Endometrial microvascular endothelial cells (primary cell): ENCODE results near the gene OR1F1. TPM values are rescaled to one million over a fixed set of nuclear protein-coding genes. Genes with fewer than 3 reads are reported as not detected.

Experiments used
- in situ Hi-C: cut with HindIII; loops from 2 replicates; pipeline ENCODE4 v1.10.0; 2017; ENCODE audit warnings: low sequenced_read_pairs, low pct_unique_long_range_greater_than_20kb; ENCODE audit errors: inconsistent ontology term
- total RNA-seq: library from RNA; depleted of rRNA; stranded (reverse); fragments of >200 nt; gene quantifications from one replicate; pipeline ENCODE4 v1.2.3, GENCODE V29; 2015; ENCODE audit errors: inconsistent ontology term

The OR1F1 gene
- total RNA-seq, 1 donor from 2014 or later: not detected

DNA sequence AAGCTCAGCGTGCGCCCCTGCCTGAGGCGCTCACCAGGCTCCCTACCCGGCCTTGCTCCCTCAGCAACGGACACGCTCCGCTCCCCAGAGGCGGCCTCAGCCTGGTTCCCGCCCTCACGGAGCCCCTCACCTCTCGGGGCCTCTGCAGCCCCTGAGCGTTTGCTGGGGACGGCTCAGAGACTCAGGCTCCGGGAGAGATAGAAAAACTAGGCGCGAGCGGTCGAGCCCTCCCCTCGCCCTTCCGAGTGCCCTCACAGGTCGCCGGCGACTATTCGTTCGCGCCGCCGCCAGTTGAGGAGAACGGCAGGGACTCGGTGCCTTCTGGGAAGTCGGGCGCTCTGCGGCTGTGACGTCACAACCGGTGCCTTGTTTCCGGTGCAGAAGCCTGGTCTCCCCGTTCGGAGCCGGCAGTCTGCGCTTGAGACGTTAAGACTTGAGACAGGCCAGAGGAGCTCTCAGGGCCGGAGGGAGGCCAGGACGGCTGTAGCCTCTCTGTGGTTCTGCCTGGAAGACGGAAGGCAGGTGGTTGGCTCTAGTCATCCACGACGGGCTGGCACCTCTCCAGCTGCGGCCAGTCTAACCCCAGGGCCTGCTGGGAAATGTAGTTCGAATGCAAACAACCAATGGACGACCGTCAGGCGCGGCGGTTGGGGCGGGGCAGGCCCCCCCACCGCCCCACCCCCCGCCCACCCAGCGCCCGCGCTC lies 47.0 kb downstream of the OR1F1 start, which contains the start of gene ZNF200:
ZNF200 (minus strand) TSS at position 302 of the 705 bp plus-strand sequence. CDS start 1,403 bp downstream, outside the sequence.
- in situ Hi-C loops: no loop called here

DNA sequence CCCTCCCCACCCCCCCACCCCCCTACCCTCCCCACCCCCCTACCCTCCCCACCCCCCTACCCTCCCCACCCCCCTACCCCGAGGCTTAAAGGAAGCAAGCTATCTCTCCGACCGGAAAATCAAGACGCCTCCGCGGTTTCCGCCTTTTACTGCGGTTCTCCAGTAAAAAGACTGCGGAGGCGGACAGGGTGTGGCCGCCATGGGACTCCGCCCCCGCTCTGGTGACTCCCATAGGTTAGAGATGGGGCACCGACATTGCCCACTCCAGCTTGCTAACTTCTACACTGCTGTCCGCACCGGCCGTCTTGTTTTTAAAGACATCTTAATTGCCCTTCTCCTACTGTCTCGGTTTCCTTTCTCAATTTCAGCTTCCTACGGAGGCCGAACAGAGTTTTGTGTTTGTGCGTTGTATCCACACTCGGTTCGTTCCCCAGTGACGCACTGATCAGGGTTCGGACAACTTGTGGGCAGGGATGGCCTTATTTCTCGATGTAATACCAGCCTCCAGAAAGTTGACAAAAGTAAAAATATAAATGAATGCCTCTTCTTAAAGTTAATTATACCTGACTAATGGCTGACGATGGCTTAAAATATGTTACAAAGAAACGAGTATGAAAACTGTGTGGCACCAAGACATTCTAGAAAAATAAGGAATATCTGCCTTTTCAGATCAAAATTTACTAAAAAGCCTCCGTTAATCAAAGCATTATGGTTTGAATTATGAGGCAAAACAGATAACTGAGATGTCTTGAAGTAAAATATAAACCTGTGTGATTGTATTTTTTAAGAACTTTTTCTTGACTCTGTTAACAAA lies 48.1 kb downstream of the OR1F1 start:
- in situ Hi-C loops: no loop called here

DNA sequence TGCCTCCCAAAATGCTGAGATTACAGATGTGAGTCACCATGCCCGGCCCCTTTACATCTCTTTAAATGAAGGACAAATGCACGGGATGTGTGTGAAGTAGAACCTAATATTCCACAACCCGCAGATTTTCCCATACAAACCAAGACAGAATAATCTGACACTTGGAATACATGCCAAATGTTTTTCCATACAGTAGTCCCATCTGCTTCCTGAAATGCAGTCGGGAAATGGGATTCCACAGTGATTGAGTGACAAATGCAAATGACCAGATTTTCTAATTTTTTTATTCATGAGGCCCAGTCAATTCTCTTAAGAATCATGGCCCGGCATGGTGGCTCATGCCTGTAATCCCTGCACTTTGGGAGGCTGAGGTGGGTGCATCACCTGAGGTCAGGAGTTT lies 53.8 kb downstream of the OR1F1 start:
- in situ Hi-C loops: no loop called here

DNA sequence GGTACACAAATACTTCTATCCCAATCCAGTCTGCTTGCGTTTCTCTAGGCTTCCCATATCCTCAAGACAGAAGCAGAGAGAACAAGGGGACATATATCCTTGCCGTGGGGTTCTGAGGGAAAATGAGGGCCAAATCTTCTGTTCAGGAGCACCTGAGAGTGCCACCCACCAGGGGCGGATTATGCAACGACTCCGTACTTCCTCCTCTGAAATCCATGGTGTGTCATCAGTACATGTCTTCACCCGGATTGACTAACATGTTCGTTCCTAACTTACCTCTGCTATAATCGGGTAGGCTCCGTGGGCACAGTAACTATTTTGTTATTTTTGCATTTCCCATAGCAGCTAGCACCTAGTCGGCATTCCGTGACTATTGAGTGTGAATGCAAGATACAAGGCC lies 54.7 kb downstream of the OR1F1 start:
- in situ Hi-C loops: no loop called here

DNA sequence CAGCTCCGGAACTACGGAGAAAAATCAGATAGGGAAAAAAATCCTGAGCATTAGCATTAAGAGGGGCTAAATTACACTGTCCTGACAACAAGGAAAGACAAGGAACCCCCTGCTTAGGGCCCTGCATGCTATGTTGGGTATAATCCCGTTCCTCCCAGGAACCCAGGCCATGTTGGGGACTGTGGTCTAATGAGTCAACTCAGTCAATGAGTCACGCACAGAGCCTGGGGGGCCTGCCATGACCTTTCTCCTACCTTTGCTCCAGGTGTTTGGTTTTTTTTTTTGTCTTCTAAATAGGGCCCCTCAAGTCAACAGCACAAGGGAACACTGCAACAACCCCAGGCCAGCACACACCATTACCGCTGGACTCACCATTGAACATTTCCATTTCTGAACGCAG lies 55.9 kb downstream of the OR1F1 start:
- in situ Hi-C loops: no loop called here

DNA sequence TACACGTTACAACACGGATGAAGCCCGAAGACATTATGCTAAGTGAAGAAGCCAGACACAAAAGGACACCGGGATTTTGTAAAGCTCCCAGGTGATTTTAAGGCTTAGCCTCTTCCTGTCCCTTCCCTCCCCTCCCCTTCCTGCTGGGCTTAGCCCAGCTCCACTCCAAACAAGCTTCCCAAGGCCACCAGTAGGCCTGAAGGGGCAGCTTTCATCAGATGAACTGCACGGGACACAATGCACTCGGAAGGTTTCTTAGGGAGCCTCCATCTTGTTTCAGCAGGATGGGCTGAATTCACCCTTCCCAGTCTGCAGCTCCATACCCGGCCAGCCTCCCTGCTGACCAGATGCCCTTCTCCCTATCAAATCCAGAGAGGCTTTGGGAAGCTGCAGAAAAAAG lies 58.0 kb downstream of the OR1F1 start:
- in situ Hi-C loops: no loop called here

DNA sequence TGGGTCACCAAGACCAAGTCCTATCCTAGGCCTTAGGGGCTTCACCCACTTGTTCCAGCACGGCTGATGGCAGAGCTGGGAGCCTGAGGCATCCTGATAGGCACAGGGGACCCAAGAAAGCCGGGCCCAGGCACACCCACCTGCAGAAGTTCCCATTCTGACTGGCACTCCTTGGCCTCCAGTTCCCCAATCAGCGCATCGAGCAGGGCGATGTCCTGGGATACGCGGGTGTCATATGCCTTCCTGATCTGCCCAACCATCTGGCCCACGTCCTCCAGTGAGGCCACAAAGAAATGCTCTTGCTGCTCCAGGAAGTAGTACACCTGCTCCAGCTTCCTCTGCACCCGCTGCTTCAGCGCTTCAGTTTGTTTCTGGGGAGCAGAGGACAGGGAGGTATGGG lies 58.9 kb downstream of the OR1F1 start:
- in situ Hi-C loops: no loop called here

DNA sequence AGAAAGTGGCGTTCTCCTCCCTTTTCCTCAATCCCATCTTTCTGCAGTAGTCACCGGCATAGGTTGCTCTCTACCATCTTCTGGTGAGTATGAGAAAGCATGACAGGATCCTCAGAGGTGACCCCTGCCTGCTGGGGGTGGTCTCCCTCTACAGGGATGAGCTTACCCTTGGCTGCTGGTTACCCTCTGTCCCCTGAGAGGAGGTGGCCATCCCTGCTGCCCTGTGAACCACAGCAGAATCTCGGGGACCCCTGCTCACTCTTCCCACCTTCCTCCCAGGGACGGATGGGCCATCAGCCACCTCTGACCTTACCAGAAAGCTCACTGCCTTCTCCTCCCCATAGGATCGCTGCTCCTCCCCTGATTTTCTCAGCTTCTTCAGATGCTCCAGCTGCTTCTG lies 60.6 kb downstream of the OR1F1 start:
- in situ Hi-C loops: no loop called here

DNA sequence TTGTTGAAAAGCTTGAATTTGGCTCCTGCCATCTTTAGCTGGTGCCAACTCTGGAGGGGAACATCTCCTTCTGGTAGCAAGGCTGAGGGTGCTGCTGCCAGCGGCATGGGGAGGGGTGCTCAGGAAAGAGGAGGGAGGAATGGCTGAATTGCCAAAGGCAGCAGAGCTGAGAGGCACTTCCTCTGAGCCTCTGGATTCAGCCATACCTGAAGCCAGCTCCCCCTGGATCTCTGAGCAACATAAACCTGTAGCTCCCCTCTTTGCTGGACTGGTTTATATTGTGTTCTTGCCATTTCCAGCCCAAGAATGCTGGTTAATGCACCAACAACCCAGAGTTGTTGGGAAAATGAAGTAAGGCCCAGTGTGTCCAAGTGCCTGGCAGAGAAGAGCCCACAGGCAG lies 61.0 kb downstream of the OR1F1 start:
- in situ Hi-C loops: no loop called here

DNA sequence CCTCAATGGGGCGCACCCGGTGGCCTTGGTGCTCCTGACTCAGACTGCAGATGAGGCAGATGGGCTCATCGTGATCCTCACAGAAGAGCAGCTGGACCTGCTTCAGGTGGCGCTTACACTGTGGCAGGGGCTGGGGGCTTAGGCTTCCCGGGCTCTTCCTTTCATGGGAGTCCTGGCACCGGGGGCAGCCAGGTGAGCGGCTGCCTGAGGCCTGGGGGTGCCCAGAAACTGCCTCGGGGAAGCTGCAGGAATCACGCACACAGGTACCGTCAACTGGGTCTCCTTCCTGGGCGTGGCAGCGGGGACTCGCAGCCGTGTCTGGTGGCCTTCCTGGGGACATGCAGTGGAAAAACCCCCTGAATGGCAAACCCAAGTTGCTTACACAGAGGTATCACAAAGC lies 61.4 kb downstream of the OR1F1 start:
- in situ Hi-C loops: no loop called here

DNA sequence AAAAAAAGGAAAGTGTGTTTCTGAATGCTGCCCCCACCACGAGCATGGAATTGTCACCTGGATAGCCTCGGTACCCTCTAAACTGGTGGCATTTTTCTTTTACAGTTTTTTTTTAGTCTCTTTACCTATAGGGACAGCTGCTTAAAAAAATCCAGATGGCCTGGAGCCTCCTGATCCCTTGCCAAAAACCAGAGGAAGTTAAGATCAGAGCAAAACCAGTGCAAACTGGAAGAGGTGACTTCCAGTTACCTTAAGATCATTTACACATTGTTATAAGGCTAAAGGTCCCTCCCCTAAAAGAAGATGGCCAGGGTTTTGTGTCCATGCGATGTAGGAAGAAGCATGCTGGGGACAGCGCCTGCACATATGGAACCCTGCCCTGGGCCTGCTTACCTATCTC lies 65.0 kb downstream of the OR1F1 start:
- in situ Hi-C loops: no loop called here

DNA sequence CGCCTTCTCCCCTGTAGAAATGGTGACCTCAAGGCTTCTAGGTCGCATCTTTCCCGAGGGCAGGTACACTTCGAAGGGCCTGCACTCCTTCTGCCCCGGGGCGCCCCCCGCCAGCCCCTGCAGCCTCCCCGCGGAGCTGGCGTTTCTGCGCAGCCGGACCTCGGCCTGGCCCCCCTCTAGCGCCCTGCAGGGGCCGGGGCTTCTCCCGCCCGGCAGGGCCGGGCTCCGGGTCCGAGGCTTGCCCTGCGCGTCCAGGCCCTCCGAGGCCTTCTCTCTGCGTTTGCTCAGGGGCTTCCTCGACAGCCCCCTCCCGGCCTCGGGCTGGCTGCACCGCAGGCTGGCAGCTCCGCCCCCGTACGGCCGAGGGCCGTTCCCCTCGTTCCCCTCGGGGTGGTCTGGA lies 66.3 kb downstream of the OR1F1 start:
- in situ Hi-C loops: no loop called here

Other genes starting within 250 kb of the OR1F1 start
- gene KREMEN2, start 223.9 kb upstream of the OR1F1 start, total RNA-seq: not detected
- 27.3 TPM for gene PAQR4, start 218.9 kb upstream of the OR1F1 start, total RNA-seq
- 32.3 TPM for gene PKMYT1, start 207.8 kb upstream of the OR1F1 start, total RNA-seq
- gene CLDN9, start 175.3 kb upstream of the OR1F1 start, total RNA-seq: not detected
- gene CLDN6, start 170.0 kb upstream of the OR1F1 start, total RNA-seq: not detected
- gene TNFRSF12A, start 167.8 kb upstream of the OR1F1 start, total RNA-seq: 263 TPM
- gene HCFC1R1, start 164.3 kb upstream of the OR1F1 start, total RNA-seq: 13.2 TPM
- 23.8 TPM for gene THOC6, start 164.2 kb upstream of the OR1F1 start, total RNA-seq
- gene BICDL2, start 151.3 kb upstream of the OR1F1 start, total RNA-seq: not detected
- not detected for gene MMP25, start 141.6 kb upstream of the OR1F1 start, total RNA-seq
- 364 TPM for gene IL32, start 122.6 kb upstream of the OR1F1 start, total RNA-seq
- not detected for gene ZSCAN10, start 88.9 kb upstream of the OR1F1 start, total RNA-seq
- 16.2 TPM for gene ZNF205, start 75.6 kb upstream of the OR1F1 start, total RNA-seq
- 3.5 TPM for gene ZNF213, start 53.2 kb upstream of the OR1F1 start, total RNA-seq
- gene ZNF200, start 47.0 kb downstream of the OR1F1 start, total RNA-seq: 9.8 TPM
- not detected for gene MEFV, start 68.4 kb downstream of the OR1F1 start, total RNA-seq
- 44.5 TPM for gene ZNF263, start 95.3 kb downstream of the OR1F1 start, total RNA-seq
- gene TIGD7, start 117.2 kb downstream of the OR1F1 start, total RNA-seq: 0.93 TPM
- gene ZNF75A, start 117.3 kb downstream of the OR1F1 start, total RNA-seq: 9.4 TPM
- not detected for gene OR2C1, start 167.7 kb downstream of the OR1F1 start, total RNA-seq
- 8.6 TPM for gene ZSCAN32, start 212.8 kb downstream of the OR1F1 start, total RNA-seq
- 10.2 TPM for gene ZNF174, start 213.0 kb downstream of the OR1F1 start, total RNA-seq